ENCODE results near the gene ADARB2. TPM values are rescaled to one million over a fixed set of nuclear protein-coding genes. Genes with fewer than 3 reads are reported as not detected.

Gene ADARB2
- total and polyA plus RNA-seq, 4 donors = 0.55 to 0.70 (median 0.59) TPM; not detected in 1

DNA sequence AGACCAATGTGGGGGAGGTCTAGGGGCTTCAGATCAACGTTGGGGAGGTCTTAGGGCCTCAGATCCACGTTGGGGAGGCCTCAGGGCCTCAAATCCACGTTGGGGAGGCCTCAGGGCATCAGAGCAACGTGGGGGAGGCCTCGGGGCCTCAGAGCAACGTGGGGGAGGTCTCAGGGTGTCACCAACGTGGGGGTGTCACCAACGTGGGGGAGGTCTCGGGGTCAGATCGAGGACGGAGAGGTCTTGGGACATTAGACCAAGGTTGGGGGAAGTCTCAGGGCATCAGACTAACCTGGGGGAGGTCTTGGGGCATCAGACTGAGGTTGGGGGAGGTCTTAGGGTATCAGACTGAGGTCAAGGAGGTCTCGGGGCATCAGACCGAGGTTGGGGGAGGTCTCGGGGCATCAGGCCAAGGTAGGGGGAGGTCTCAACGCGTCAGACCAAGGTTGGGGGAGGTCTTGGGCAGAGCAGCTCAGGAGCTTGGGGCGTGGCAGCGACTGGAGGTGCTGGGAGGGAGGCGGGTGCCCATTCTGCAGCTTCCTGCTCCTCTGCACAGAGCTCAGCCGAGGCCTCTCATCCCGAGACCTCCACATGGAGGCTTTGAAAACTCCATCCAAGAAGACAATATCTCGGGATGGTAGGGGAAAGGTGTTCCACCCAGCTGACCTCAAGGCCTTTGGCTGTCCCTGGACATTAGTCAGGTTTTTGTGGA is 521.3 kb downstream of the ADARB2 start:
- Histone ChIP-seq H3K9me3 (ENCODE audit: control insufficient read depth in 4 of 4, low read length in 3 of 4) (peaks cover 0 to 4% (median under 1%) of the 10 kb centered on the region in 4 donors), H3K36me3 (ENCODE audit: control insufficient read depth in 4 of 4, insufficient read depth in 3 of 4, low read depth in 1 of 4, low read length in 3 of 4) (no peaks in the 10 kb centered on the region), H3K9ac (ENCODE audit: low read depth in 1 of 2, low read length in 2 of 2) (no peak overlapping the region), H3K4me3 (ENCODE audit: low read depth in 1 of 3, low read length in 3 of 3) (no peak overlapping the region), H3K27me3 (ENCODE audit: control insufficient read depth in 4 of 4, insufficient read depth in 4 of 4, low read length in 3 of 4) (no peaks in the 10 kb centered on the region), H3K4me1 (ENCODE audit: control insufficient read depth in 4 of 4, insufficient read depth in 4 of 4, low read length in 3 of 4) (no peaks in the 10 kb centered on the region), H3K27ac (ENCODE audit: low read depth in 1 of 2, low read length in 2 of 2) (no peak overlapping the region)
- no peak for DNase-seq (ENCODE audit: low spot score)
- WGBS = 84% methylated on average over 22 of the region's 22 CpGs
- TF ChIP-seq RXRA (IDR thresholded peaks at IDR 0.05) (no peak), JUND (IDR thresholded peaks at IDR 0.05) (no peak), FOXA1 (IDR thresholded peaks at IDR 0.05) (no peak), ZBTB33 (IDR thresholded peaks at IDR 0.05) (no peak), HNF4G (IDR thresholded peaks at IDR 0.05) (no peak), EGR1 (IDR thresholded peaks at IDR 0.05; ENCODE audit: low read depth in 2 of 2) (no peak), GABPA (IDR thresholded peaks at IDR 0.05 in 1 of 2, conservative IDR thresholded peaks at IDR 0.05 in 1 of 2) (no peak), FOXA2 (IDR thresholded peaks at IDR 0.05) (no peak), SP1 (IDR thresholded peaks at IDR 0.05) (no peak), RAD21 (IDR thresholded peaks at IDR 0.05) (no peak), YY1 (IDR thresholded peaks at IDR 0.05) (no peak), NR2F2 (IDR thresholded peaks at IDR 0.05) (no peak)
- TF ChIP-seq, protein P1, sequence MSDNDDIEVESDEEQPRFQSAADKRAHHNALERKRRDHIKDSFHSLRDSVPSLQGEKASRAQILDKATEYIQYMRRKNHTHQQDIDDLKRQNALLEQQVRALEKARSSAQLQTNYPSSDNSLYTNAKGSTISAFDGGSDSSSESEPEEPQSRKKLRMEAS (IDR thresholded peaks at IDR 0.05) = no peak
- TF ChIP-seq, protein P2, sequence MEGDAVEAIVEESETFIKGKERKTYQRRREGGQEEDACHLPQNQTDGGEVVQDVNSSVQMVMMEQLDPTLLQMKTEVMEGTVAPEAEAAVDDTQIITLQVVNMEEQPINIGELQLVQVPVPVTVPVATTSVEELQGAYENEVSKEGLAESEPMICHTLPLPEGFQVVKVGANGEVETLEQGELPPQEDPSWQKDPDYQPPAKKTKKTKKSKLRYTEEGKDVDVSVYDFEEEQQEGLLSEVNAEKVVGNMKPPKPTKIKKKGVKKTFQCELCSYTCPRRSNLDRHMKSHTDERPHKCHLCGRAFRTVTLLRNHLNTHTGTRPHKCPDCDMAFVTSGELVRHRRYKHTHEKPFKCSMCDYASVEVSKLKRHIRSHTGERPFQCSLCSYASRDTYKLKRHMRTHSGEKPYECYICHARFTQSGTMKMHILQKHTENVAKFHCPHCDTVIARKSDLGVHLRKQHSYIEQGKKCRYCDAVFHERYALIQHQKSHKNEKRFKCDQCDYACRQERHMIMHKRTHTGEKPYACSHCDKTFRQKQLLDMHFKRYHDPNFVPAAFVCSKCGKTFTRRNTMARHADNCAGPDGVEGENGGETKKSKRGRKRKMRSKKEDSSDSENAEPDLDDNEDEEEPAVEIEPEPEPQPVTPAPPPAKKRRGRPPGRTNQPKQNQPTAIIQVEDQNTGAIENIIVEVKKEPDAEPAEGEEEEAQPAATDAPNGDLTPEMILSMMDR (IDR thresholded peaks at IDR 0.05; ENCODE audit: low read depth, low read length, missing input control) = no peak

DNA sequence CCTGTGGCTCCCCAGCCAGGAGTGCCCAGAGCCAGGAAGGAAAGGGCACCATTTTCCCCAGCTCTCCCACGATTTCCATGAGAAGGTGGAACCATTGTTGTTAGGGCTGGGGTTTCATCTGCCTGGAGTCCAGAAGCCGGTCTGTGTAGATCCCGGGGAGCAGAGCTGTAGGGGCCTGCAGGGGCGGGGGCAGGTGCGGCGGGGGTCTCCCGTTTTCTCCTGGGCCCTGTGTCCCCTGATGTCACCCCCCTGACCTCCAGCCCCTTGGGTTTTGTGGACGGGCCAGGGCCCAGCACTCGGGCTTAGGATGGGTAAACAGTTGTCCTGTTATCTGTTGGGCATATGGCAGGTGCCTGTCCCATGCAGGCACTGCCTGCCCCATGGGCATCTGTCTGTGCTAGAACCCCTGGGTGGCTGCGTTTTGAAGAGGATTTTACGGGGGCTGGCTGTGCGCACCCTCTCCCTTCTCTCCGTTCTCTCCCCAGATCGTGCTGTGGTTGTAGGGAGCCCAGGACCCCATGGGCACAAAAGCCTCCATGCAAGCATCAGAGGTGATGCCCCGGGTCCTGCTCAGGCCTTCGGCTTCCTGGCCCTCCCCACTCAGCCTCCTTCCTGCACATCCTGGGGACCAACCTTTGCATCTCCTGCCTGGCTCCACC is 522.3 kb downstream of the ADARB2 start:
- WGBS = 83% methylated on average over 16 of the region's 16 CpGs
- no peak for TF ChIP-seq ATF3 (IDR thresholded peaks at IDR 0.05)
- no peak for TF ChIP-seq YY1 (IDR thresholded peaks at IDR 0.05)
- TF ChIP-seq JUND (IDR thresholded peaks at IDR 0.05) = no peak
- TF ChIP-seq HNF4G (IDR thresholded peaks at IDR 0.05) = no peak
- TF ChIP-seq, protein P1 (IDR thresholded peaks at IDR 0.05) = no peak
- no peak for TF ChIP-seq GABPA (IDR thresholded peaks at IDR 0.05 in 1 of 2, conservative IDR thresholded peaks at IDR 0.05 in 1 of 2)
- no peak for TF ChIP-seq FOXA2 (IDR thresholded peaks at IDR 0.05)
- TF ChIP-seq, protein P3, sequence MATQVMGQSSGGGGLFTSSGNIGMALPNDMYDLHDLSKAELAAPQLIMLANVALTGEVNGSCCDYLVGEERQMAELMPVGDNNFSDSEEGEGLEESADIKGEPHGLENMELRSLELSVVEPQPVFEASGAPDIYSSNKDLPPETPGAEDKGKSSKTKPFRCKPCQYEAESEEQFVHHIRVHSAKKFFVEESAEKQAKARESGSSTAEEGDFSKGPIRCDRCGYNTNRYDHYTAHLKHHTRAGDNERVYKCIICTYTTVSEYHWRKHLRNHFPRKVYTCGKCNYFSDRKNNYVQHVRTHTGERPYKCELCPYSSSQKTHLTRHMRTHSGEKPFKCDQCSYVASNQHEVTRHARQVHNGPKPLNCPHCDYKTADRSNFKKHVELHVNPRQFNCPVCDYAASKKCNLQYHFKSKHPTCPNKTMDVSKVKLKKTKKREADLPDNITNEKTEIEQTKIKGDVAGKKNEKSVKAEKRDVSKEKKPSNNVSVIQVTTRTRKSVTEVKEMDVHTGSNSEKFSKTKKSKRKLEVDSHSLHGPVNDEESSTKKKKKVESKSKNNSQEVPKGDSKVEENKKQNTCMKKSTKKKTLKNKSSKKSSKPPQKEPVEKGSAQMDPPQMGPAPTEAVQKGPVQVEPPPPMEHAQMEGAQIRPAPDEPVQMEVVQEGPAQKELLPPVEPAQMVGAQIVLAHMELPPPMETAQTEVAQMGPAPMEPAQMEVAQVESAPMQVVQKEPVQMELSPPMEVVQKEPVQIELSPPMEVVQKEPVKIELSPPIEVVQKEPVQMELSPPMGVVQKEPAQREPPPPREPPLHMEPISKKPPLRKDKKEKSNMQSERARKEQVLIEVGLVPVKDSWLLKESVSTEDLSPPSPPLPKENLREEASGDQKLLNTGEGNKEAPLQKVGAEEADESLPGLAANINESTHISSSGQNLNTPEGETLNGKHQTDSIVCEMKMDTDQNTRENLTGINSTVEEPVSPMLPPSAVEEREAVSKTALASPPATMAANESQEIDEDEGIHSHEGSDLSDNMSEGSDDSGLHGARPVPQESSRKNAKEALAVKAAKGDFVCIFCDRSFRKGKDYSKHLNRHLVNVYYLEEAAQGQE (IDR thresholded peaks at IDR 0.05) = no peak
- no peak for DNase-seq (ENCODE audit: low spot score)

More for the DNA sequence above, 522.3 kb downstream of the ADARB2 start:
- Histone ChIP-seq H3K36me3 (ENCODE audit: control insufficient read depth in 4 of 4, insufficient read depth in 3 of 4, low read depth in 1 of 4, low read length in 3 of 4) (no peaks in the 10 kb centered on the region), H3K9ac (ENCODE audit: low read depth in 1 of 2, low read length in 2 of 2) (no peak overlapping the region), H3K9me3 (ENCODE audit: control insufficient read depth in 4 of 4, low read length in 3 of 4) (peaks cover 0 to under 1% (median 0%) of the 10 kb centered on the region in 4 donors), H3K27me3 (ENCODE audit: control insufficient read depth in 4 of 4, insufficient read depth in 4 of 4, low read length in 3 of 4) (no peaks in the 10 kb centered on the region), H3K4me1 (ENCODE audit: control insufficient read depth in 4 of 4, insufficient read depth in 4 of 4, low read length in 3 of 4) (no peaks in the 10 kb centered on the region), H3K27ac (ENCODE audit: low read depth in 1 of 2, low read length in 2 of 2) (no peak overlapping the region), H3K4me3 (ENCODE audit: low read depth in 1 of 3, low read length in 3 of 3) (no peak overlapping the region)
